Calu3 (cell line): ENCODE results near the gene PDYN. TPM values are rescaled to one million over a fixed set of nuclear protein-coding genes. Genes with fewer than 3 reads are reported as not detected.

Experiments used
- BruUV-seq: library from RNA; stranded (reverse); fragments of 400-500 nt; replicated peaks from 2 replicates; lab custom pipeline; 2021; lab: Mats Ljungman, UMichigan
- CTCF ChIA-PET: fragments of 300-600 bp; sonication (Branson Sonifier 250); formaldehyde crosslinking; loops from one replicate; lab custom pipeline; 2022; ENCODE audit warnings: antibody characterized with exemption; lab: Charles Lee
- DNase-seq: peaks from one replicate; pipeline ENCODE4 v3.0.0; 2022
- H3K27ac Mint-ChIP-seq: one replicate; pipeline ENCODE4 v1.8.0; 2022; ENCODE audit warnings: mixed read lengths; ENCODE audit not compliant: unreplicated experiment
- H3K27me3 Mint-ChIP-seq: one replicate; pipeline ENCODE4 v1.8.0; 2022; ENCODE audit warnings: mixed read lengths; ENCODE audit not compliant: unreplicated experiment
- H3K36me3 Mint-ChIP-seq: one replicate; pipeline ENCODE4 v1.8.0; 2022; ENCODE audit warnings: mild to moderate bottlenecking, moderate library complexity, mixed read lengths; ENCODE audit not compliant: insufficient read depth, unreplicated experiment
- H3K4me1 Mint-ChIP-seq: one replicate; pipeline ENCODE4 v1.8.0; 2022; ENCODE audit warnings: mild to moderate bottlenecking, low read depth, mixed read lengths; ENCODE audit not compliant: unreplicated experiment
- H3K4me3 Mint-ChIP-seq: one replicate; pipeline ENCODE4 v1.8.0; 2022; ENCODE audit warnings: mild to moderate bottlenecking, low read depth, moderate library complexity, mixed read lengths; ENCODE audit not compliant: unreplicated experiment
- H3K9me3 Mint-ChIP-seq: one replicate; pipeline ENCODE4 v1.8.0; 2022; ENCODE audit warnings: low read depth, mixed read lengths; ENCODE audit not compliant: unreplicated experiment
- intact Hi-C: fragments of 100-400 bp; cut with micrococcal nuclease; formaldehyde crosslinking; loops from one replicate; pipeline ENCODE4 v1.10.0; 2022; ENCODE audit not compliant: unreplicated experiment
- total RNA-seq: library from RNA; stranded (reverse); gene quantifications from 2 replicates; pipeline ENCODE4 v1.2.3, GENCODE V29; 2022
- TF ChIP-seq, protein P1 (sequence below): fragments of 200-600 bp; IDR thresholded peaks from one replicate; pipeline ENCODE4 v1.8.0; 2022; ENCODE audit warnings: antibody characterized with exemption; ENCODE audit not compliant: unreplicated experiment

The PDYN gene
- total RNA-seq, 1 experiment from 2014 or later: not detected

DNA sequence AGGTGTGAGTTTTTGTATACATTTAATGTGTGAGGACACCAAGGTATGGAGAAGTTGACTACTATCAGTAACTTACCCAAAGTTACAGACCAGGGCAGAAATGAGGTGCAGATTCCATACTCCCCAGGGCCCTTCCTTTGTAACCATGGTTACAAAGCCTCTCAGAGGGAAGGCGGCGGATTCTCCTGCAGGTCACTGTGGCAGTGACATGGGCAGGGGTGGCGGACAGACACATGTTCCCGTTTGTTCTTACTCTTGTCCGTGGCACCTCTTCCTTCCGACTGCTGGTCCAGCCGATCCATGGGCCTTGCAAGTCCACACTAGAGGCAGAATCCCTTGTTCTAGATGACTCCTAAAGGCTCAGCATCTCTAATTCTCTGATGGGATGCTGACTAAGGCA, 43.0 kb downstream of the PDYN start:
- Mint-ChIP-seq H3K27me3 (no peaks in the 10 kb centered on the region), H3K36me3 (no peaks in the 10 kb centered on the region), H3K9me3 (no peaks in the 10 kb centered on the region), H3K4me1 (no peaks in the 10 kb centered on the region), H3K4me3 (no peak overlapping the region), H3K27ac (no peak overlapping the region)
- DNase-seq: no peak
- TF ChIP-seq, protein P1, sequence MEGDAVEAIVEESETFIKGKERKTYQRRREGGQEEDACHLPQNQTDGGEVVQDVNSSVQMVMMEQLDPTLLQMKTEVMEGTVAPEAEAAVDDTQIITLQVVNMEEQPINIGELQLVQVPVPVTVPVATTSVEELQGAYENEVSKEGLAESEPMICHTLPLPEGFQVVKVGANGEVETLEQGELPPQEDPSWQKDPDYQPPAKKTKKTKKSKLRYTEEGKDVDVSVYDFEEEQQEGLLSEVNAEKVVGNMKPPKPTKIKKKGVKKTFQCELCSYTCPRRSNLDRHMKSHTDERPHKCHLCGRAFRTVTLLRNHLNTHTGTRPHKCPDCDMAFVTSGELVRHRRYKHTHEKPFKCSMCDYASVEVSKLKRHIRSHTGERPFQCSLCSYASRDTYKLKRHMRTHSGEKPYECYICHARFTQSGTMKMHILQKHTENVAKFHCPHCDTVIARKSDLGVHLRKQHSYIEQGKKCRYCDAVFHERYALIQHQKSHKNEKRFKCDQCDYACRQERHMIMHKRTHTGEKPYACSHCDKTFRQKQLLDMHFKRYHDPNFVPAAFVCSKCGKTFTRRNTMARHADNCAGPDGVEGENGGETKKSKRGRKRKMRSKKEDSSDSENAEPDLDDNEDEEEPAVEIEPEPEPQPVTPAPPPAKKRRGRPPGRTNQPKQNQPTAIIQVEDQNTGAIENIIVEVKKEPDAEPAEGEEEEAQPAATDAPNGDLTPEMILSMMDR: no peak
- CTCF ChIA-PET: no interaction called here
- intact Hi-C loops: no loop called here
- BruUV-seq: no TSS peak

DNA sequence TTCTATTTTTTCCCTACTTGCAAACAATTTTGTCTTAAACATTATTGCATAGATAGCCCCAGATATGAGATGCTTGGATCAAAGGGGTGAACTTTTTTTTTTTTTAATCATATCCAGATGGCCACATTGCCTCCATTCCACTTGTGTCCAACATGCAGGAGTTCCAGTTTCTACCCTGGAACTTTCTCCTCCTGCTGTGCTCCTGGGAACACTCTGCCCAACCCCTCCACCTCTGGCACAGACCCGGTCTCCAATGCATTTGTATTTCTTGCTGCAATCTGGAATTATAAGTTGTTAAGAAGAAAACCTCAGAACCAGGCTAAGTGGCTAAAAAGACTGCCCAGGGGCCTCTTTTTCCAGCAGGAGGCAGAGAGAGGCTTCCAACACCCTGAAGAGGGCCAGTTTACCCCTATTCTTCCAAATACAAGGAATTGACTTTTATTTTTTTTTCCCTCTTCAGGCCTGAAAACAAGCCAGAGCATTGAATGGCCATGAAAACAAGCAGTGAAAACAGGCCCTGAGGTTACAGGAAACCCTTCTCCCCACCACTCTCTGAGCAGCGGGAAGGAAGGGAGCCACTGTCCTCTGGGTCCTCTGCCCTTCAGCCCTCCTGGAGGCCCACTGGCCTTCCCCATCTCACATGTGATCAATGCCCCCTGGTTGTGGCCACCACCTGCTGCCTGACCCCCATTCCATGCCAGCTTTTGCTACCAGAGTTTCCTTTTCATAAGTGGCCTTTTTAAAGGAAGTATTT, 44.3 kb downstream of the PDYN start:
- Mint-ChIP-seq H3K36me3 (no peaks in the 10 kb centered on the region), H3K9me3 (no peaks in the 10 kb centered on the region), H3K4me1 (no peaks in the 10 kb centered on the region), H3K27ac (no peak overlapping the region), H3K4me3 (no peak overlapping the region), H3K27me3 (no peaks in the 10 kb centered on the region)
- TF ChIP-seq, protein P1: no peak
- intact Hi-C loops: no loop called here
- no TSS peak for BruUV-seq
- CTCF ChIA-PET: no interaction called here
- DNase-seq: no peak

DNA sequence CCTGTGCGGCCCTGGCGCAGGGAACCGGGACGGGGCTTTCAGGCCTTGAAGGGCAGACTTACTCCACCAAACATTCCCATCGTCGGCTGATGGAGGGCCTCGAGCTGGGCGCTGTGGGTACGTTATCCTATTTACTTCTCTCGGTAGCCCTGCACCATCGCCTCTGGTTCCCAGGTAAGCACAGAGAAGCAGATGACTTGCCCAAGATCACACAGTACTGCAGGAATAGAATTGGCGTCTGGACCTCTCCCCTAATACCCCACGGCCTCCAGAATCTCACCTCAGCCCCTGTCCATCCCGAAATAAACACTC, 46.4 kb downstream of the PDYN start:
- Mint-ChIP-seq H3K36me3 (no peaks in the 10 kb centered on the region), H3K4me3 (peak overlapping the region; percentile 49), H3K4me1 (no peaks in the 10 kb centered on the region), H3K27ac (no peak overlapping the region), H3K9me3 (no peaks in the 10 kb centered on the region), H3K27me3 (no peaks in the 10 kb centered on the region)
- CTCF ChIA-PET: interaction anchor here (0.6 kb wide), 1 partner anchor 52 kb away, joined by 11 read pairs; no protein-coding TSS in a partner anchor
- intact Hi-C loops: no loop called here
- BruUV-seq: no TSS peak
- DNase-seq: no peak
- TF ChIP-seq, protein P1: no peak

DNA sequence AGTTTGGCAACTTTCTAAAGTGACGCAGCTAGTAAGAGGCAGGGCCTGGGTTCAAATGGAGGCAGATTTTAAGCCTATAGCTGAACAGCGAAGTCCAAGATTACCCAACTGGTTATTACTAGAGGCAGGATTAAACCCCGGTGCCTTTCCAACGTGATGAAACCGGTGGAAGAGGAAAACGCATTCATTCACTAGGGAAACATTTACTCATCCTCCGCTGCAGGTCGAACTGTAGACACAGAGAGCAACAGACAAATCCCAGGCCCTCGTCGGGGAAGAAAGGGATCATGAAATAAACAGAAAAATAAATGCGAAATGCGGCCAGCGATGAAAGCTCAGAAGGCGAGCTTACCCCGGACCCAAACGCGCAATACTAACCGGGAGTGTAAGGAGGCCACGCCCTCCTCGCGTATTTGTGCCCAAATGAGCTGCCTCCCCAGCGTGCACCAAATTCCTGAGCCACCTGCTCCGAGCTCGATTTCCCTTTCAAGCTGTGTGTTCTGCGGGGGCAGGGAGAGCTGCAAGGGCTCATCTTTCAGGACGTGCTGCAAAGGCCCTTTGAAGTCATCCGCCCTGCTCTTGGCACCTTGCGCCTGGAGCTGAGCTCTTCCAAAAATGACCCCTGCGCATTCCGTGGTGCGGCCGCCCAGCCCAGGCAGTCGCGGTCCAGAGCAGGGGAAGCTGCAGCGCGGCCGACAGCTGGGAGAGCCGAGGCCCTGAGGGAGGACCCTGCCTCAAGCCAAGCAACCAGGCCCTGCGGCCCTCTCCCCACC, 46.9 kb downstream of the PDYN start:
- no TSS peak for BruUV-seq
- peak overlapping the region; percentile 49 for H3K4me3 Mint-ChIP-seq

More for the DNA sequence above, 46.9 kb downstream of the PDYN start:
- no peaks in the 10 kb centered on the region for H3K4me1 Mint-ChIP-seq
- no peaks in the 10 kb centered on the region for H3K27me3 Mint-ChIP-seq
- intact Hi-C loops: no loop called here
- CTCF ChIA-PET: no interaction called here
- no peak overlapping the region for H3K27ac Mint-ChIP-seq
- H3K9me3 Mint-ChIP-seq: no peaks in the 10 kb centered on the region
- TF ChIP-seq, protein P1: no peak
- H3K36me3 Mint-ChIP-seq: no peaks in the 10 kb centered on the region
- DNase-seq: no peak
